T47D (cell line): ENCODE results near the gene PXN.
"Not testable (repeated sequence)": the region's sequence is repeated elsewhere in the genome, so short reads cannot be mapped to it uniquely, and the experiment has no call there.

Experiments used
- DNase-seq, 2 experiments: peaks; one replicate each; pipeline versions ENCODE4 v3.0.0 to v3.0.0-alpha.2; 2011 to 2012; ENCODE audit warnings: low read depth in 1 of 2, low spot score in 1 of 2
- JUND ChIP-seq: IDR thresholded peaks from 2 replicates; pipeline ENCODE4 v1.6.1; 2012; ENCODE audit warnings: low read depth
- in situ Hi-C: cut with HindIII; loops from 2 replicates; pipeline ENCODE4 v1.10.0; 2016; ENCODE audit warnings: low sequenced_read_pairs, low pct_unique_long_range_greater_than_20kb

The PXN gene

GRCh38 chr12:120213758-120214157 is 51.8 kb downstream of the PXN start:
- in situ Hi-C loops, result no loop called here
- no peak for TF ChIP-seq JUND
- DNase-seq, result no peak

- in situ Hi-C loops, DNase-seq: not testable (repeated sequence)
Observed at GRCh38 chr12:120213182-120213581, 52.3 kb downstream of the PXN start.

GRCh38 chr12:120212301-120212700 is 53.2 kb downstream of the PXN start:
- no peak for DNase-seq
- in situ Hi-C loops, result no loop called here
- no peak for TF ChIP-seq JUND

- in situ Hi-C loops, result no loop called here
- DNase-seq, result no peak
- TF ChIP-seq JUND, result no peak
Observed at GRCh38 chr12:120211904-120212283, 53.6 kb downstream of the PXN start.

- no peak for TF ChIP-seq JUND
- in situ Hi-C loops, result no loop called here
- DNase-seq, result no peak
Observed at GRCh38 chr12:120211243-120211903, 54.2 kb downstream of the PXN start.

GRCh38 chr12:120209851-120210250 is 55.7 kb downstream of the PXN start:
- no peak for TF ChIP-seq JUND
- DNase-seq, result no peak
- in situ Hi-C loops, result no loop called here

- in situ Hi-C loops, result no loop called here
- TF ChIP-seq JUND, result no peak
- DNase-seq, result no peak
Observed at GRCh38 chr12:120207227-120207626, 58.3 kb downstream of the PXN start.

- DNase-seq, in situ Hi-C loops: not testable (repeated sequence)
Observed at GRCh38 chr12:120206781-120207180, 58.7 kb downstream of the PXN start.

GRCh38 chr12:120206228-120206627 is 59.3 kb downstream of the PXN start:
- DNase-seq, result no peak
- in situ Hi-C loops, result no loop called here
- TF ChIP-seq JUND, result no peak

- in situ Hi-C loops, result no loop called here
- no peak for TF ChIP-seq JUND
- DNase-seq, result no peak
Observed at GRCh38 chr12:120204171-120204570, 61.4 kb downstream of the PXN start.

- TF ChIP-seq JUND, result no peak
- no peak for DNase-seq
- in situ Hi-C loops, result no loop called here
Observed at GRCh38 chr12:120200364-120200800, 65.1 kb downstream of the PXN start.

GRCh38 chr12:120199595-120200306 is 65.8 kb downstream of the PXN start:
- DNase-seq, result peak in 1 of 2 experiments; percentile 48
- in situ Hi-C loops, result no loop called here
- TF ChIP-seq JUND, result no peak

GRCh38 chr12:120199025-120199424 is 66.5 kb downstream of the PXN start:
- in situ Hi-C loops, result no loop called here
- DNase-seq, result no peak
- no peak for TF ChIP-seq JUND

GRCh38 chr12:120197542-120197887 is 68.0 kb downstream of the PXN start:
- DNase-seq, result no peak
- TF ChIP-seq JUND, result no peak
- in situ Hi-C loops, result no loop called here

GRCh38 chr12:120196817-120197541 is 68.6 kb downstream of the PXN start:
- DNase-seq, in situ Hi-C loops: not testable (repeated sequence)
